ENCODE measurements around the gene ALS2CL. TPM values are rescaled to one million over a fixed set of nuclear protein-coding genes. Genes with fewer than 3 reads are reported as not detected.

The ALS2CL gene
- total and polyA plus RNA-seq, 2 donors (not counting 3 experiments of a cell fraction or from before 2014, with no cell fraction given) = 7.8 to 10.1 TPM

- TF ChIP-seq POLR2A (IDR thresholded peaks at IDR 0.05; ENCODE audit: low read depth, low read length) (no peak), GATA2 (IDR thresholded peaks at IDR 0.05; ENCODE audit: insufficient read depth, insufficient read length, low read depth, low read length) (no peak), MAX (IDR thresholded peaks at IDR 0.05; ENCODE audit: insufficient read depth, insufficient read length) (no peak), POLR2AphosphoS5 (IDR thresholded peaks at IDR 0.05; ENCODE audit: insufficient read depth, low read depth, low read length) (no peak), EZH2 (IDR thresholded peaks at IDR 0.05; ENCODE audit: borderline replicate concordance, low read depth, low read length, severe bottlenecking) (no peak), FOS (IDR thresholded peaks at IDR 0.05; ENCODE audit: borderline replicate concordance, insufficient read depth, low read length) (no peak), MYC (IDR thresholded peaks at IDR 0.05; ENCODE audit: low read depth, low read length) (no peak), JUN (IDR thresholded peaks at IDR 0.05; ENCODE audit: borderline replicate concordance, insufficient read depth, insufficient read length, low read depth) (no peak)
- TF ChIP-seq, protein P1, sequence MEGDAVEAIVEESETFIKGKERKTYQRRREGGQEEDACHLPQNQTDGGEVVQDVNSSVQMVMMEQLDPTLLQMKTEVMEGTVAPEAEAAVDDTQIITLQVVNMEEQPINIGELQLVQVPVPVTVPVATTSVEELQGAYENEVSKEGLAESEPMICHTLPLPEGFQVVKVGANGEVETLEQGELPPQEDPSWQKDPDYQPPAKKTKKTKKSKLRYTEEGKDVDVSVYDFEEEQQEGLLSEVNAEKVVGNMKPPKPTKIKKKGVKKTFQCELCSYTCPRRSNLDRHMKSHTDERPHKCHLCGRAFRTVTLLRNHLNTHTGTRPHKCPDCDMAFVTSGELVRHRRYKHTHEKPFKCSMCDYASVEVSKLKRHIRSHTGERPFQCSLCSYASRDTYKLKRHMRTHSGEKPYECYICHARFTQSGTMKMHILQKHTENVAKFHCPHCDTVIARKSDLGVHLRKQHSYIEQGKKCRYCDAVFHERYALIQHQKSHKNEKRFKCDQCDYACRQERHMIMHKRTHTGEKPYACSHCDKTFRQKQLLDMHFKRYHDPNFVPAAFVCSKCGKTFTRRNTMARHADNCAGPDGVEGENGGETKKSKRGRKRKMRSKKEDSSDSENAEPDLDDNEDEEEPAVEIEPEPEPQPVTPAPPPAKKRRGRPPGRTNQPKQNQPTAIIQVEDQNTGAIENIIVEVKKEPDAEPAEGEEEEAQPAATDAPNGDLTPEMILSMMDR (IDR thresholded peaks at IDR 0.05; ENCODE audit: extremely low read depth in 1 of 2, insufficient read depth in 1 of 2, low read depth in 1 of 2, low read length in 2 of 2) = no peak
- Histone ChIP-seq H2AFZ (ENCODE audit: low read depth, low read length) (no peak overlapping the region), H3K4me1 (ENCODE audit: control insufficient read depth, extremely low read depth, insufficient read depth, low read length) (peaks cover 9% of the 10 kb centered on the region), H3K9me1 (replicated peaks; ENCODE audit: control insufficient read depth, extremely low read depth, insufficient read depth, low read length) (no peaks in the 10 kb centered on the region), H3K27me3 (ENCODE audit: control insufficient read depth in 2 of 2, insufficient read depth in 2 of 2, low read length in 2 of 2) (peaks cover 0 to 5% of the 10 kb centered on the region in 2 experiments), H3K79me2 (ENCODE audit: control insufficient read depth, insufficient read depth, low read length) (no peaks in the 10 kb centered on the region), H3K4me2 (ENCODE audit: insufficient read depth, low read length) (no peak overlapping the region), H3K36me3 (ENCODE audit: control insufficient read depth in 2 of 2, extremely low read depth in 1 of 2, insufficient read depth in 2 of 2, low read length in 2 of 2) (no peaks in the 10 kb centered on the region), H4K20me1 (replicated peaks; ENCODE audit: control insufficient read depth, extremely low read depth, insufficient read depth, low read length) (no peaks in the 10 kb centered on the region), H3K4me3 (replicated peaks in 1 of 3; ENCODE audit: insufficient read depth in 1 of 3, low read depth in 1 of 3, low read length in 3 of 3) (no peak overlapping the region), H3K9ac (replicated peaks; ENCODE audit: extremely low read depth, insufficient read depth, low read length) (no peak overlapping the region), H3K27ac (ENCODE audit: insufficient read depth, low read depth, low read length) (no peak overlapping the region), H3K9me3 (replicated peaks; ENCODE audit: control insufficient read depth, insufficient read depth, low read length) (no peaks in the 10 kb centered on the region)
- DNase-seq (ENCODE audit: low read depth, low spot score) (no peak), FAIRE-seq (no peak)
- BruUV-seq (replicated peaks) = no TSS peak
- ChIA-PET POLR2A (no interaction called here), CTCF (interaction anchor here (8.2 kb wide), 1 partner anchor 143 kb away, joined by 260 read pairs; no protein-coding TSS in a partner anchor)
- intact Hi-C loops (cut with micrococcal nuclease) = no loop called here
- dilution Hi-C loops (cut with MboI; ENCODE audit: extremely low pct_ligation_motif_present, low sequenced_read_pairs) = no loop called here
Measured at GRCh38 chr3:46632792-46633191, 60.7 kb downstream of the ALS2CL start.

Data from endothelial cell of umbilical vein (primary cell).